ENCODE results near the gene NAA20.

NAA20 gene

DNA sequence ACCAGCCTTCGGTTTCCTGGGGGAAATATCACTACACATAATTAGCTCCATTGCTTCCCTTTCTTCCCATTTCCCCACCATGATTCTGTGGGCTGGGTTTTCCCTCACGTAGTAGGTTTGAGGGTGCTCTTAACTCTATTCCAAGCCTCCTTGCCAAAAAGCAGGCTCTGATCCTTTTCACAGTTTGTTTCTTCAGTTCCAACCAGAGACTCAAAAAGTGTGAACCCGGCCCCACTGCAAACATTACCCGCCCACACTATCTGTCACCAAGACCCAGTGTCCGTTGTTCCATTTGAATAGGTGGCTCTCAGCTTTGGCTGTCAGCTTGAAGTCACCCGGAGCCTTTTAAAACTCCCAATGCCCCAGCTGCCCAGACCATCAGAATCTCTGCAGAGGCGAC, 11.8 kb upstream of the NAA20 start:
- no peak for DNase-seq (ENCODE audit: extremely low read depth, insufficient read length)

DNA sequence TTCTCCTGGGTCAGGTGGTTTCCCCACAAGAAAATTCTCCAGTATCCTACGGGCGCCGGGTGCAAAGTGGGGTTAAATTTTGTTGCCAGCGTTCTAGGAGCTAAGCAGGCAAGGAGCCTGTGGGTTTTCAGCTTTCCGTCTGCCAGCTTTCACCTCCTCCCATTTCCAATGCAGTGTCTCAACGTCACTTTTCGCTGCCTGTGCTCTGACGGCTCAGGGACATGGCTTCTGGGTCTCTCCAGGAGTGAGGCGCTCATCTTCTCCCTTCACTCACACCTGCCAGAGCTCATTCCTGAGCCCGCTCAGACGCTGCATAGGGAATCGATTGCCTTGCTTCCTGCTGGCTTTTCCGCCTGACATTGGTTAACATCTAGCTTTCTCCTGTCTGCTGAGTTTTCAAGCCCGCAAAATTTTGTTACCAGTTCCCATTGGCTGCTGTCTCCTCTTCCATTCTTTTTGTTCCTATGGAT, 7.3 kb upstream of the NAA20 start:
- Histone ChIP-seq H3K27me3 (replicated peaks; ENCODE audit: control insufficient read depth, insufficient read depth, low read length) (peaks cover 3% of the 10 kb centered on the region), H3K36me3 (ENCODE audit: control insufficient read depth, insufficient read depth, low read length) (no peaks in the 10 kb centered on the region), H3K4me3 (replicated peaks; ENCODE audit: low read depth, low read length) (no peak overlapping the region)
- DNase-seq (ENCODE audit: extremely low read depth, insufficient read length) = no peak
- TF ChIP-seq, protein P1, sequence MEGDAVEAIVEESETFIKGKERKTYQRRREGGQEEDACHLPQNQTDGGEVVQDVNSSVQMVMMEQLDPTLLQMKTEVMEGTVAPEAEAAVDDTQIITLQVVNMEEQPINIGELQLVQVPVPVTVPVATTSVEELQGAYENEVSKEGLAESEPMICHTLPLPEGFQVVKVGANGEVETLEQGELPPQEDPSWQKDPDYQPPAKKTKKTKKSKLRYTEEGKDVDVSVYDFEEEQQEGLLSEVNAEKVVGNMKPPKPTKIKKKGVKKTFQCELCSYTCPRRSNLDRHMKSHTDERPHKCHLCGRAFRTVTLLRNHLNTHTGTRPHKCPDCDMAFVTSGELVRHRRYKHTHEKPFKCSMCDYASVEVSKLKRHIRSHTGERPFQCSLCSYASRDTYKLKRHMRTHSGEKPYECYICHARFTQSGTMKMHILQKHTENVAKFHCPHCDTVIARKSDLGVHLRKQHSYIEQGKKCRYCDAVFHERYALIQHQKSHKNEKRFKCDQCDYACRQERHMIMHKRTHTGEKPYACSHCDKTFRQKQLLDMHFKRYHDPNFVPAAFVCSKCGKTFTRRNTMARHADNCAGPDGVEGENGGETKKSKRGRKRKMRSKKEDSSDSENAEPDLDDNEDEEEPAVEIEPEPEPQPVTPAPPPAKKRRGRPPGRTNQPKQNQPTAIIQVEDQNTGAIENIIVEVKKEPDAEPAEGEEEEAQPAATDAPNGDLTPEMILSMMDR (IDR thresholded peaks at IDR 0.05; ENCODE audit: insufficient read depth, low read length, poor library complexity, severe bottlenecking) = no peak

More for the DNA sequence above, 11.8 kb upstream of the NAA20 start:
- Histone ChIP-seq H3K27me3 (replicated peaks; ENCODE audit: control insufficient read depth, insufficient read depth, low read length) (peaks cover 3% of the 10 kb centered on the region), H3K4me3 (replicated peaks; ENCODE audit: low read depth, low read length) (no peak overlapping the region), H3K36me3 (ENCODE audit: control insufficient read depth, insufficient read depth, low read length) (no peaks in the 10 kb centered on the region)
- TF ChIP-seq, protein P1 (IDR thresholded peaks at IDR 0.05; ENCODE audit: insufficient read depth, low read length, poor library complexity, severe bottlenecking) = no peak

DNA sequence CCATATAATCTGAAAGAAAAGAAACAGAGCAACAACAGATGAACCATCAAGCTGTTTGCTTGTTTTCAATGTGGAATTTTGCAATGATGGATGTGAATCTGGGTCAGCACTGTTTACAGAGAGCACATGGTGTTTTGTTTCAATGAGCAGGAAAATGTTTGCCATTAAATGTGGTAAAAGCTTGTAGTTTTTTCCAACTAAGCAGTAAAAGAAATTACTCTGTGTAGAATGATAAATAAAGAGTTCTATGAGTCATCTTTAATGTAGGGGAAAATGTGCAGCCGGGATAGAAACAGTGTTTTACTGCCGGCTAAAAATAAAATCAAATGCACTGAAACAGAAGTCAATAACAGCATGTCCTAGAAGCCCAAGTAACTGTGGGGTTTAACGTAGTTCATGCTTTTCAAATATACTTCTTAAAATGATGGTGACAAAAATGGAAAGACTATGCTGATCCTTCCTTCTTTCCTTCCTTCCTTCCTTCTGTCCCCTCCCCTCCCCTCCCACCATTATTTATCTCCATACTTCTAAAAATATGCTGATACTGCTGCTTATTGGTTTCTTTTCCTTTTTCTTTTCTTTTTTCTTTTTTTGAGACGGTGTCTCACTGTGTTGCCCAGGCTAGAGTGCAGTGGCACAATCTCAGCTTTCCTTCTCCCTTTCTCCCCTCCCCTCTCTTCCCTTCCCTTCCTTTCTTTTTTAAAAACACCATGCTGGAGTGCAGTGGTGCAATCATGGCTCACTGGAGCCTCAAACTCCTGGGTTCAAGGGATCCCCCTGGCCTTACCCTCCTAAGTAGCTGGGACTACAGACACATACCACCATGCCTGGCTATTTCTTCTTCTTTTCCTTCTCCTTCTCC, 6.3 kb upstream of the NAA20 start:
- TF ChIP-seq, protein P1 (IDR thresholded peaks at IDR 0.05; ENCODE audit: insufficient read depth, low read length, poor library complexity, severe bottlenecking) = no peak
- Histone ChIP-seq H3K27me3 (replicated peaks; ENCODE audit: control insufficient read depth, insufficient read depth, low read length) (peaks cover 3% of the 10 kb centered on the region), H3K36me3 (ENCODE audit: control insufficient read depth, insufficient read depth, low read length) (no peaks in the 10 kb centered on the region), H3K4me3 (replicated peaks; ENCODE audit: low read depth, low read length) (no peak overlapping the region)
- DNase-seq (ENCODE audit: extremely low read depth, insufficient read length) = no peak

DNA sequence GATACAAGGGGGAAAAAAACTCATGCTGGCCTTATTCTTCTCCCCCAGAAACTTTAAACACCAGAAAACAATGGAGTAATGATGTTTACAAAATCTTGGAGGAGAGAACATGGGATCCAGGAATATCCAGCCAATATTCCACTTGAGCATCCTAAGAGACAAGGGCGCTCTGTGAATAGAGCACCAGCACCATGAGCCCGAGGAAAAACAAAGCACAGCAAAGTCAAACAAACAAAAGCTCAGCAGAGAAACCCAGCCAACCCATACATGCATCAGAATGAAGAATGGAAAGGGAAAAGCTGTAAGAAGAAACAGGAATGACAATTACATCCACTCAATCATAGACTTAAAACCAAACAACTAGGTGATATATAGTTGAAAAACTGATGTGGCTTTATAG, 4.6 kb upstream of the NAA20 start:
- Histone ChIP-seq H3K27me3 (replicated peaks; ENCODE audit: control insufficient read depth, insufficient read depth, low read length) (peaks cover 3% of the 10 kb centered on the region), H3K4me3 (replicated peaks; ENCODE audit: low read depth, low read length) (no peak overlapping the region), H3K36me3 (ENCODE audit: control insufficient read depth, insufficient read depth, low read length) (no peaks in the 10 kb centered on the region)
- DNase-seq (ENCODE audit: extremely low read depth, insufficient read length) = no peak
- TF ChIP-seq, protein P1 (IDR thresholded peaks at IDR 0.05; ENCODE audit: insufficient read depth, low read length, poor library complexity, severe bottlenecking) = no peak

DNA sequence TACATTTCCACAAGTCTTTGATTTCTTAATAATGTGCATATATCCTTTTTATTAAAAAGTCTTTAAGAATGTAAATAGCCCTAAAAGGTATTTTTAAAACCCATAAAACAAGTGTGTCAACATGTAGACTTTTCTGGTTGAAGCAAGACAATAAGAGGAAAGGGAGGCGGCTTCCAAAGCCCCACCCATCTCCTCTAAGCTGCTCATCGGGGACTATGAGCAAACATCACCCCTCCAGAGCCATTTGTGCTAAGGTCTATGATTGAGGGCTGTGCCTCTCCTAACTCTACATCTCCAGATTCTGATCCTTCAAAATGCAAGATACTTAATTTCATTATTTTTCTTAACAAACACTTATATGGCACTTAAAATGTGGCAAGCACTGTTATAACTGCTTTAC, 2.5 kb upstream of the NAA20 start:
- TF ChIP-seq, protein P1 (IDR thresholded peaks at IDR 0.05; ENCODE audit: insufficient read depth, low read length, poor library complexity, severe bottlenecking) = no peak
- Histone ChIP-seq H3K36me3 (ENCODE audit: control insufficient read depth, insufficient read depth, low read length) (no peaks in the 10 kb centered on the region; the same call in 1 of the 2 replicates), H3K4me3 (replicated peaks; ENCODE audit: low read depth, low read length) (no peak overlapping the region), H3K27me3 (replicated peaks; ENCODE audit: control insufficient read depth, insufficient read depth, low read length) (peaks cover 3% of the 10 kb centered on the region)
- DNase-seq (ENCODE audit: extremely low read depth, insufficient read length) = no peak
